ENCODE results near the gene STMN1. TPM values are rescaled to one million over a fixed set of nuclear protein-coding genes. Genes with fewer than 3 reads are reported as not detected.

Gene STMN1
- total RNA-seq, 1 experiment from 2014 or later: 933 TPM

DNA sequence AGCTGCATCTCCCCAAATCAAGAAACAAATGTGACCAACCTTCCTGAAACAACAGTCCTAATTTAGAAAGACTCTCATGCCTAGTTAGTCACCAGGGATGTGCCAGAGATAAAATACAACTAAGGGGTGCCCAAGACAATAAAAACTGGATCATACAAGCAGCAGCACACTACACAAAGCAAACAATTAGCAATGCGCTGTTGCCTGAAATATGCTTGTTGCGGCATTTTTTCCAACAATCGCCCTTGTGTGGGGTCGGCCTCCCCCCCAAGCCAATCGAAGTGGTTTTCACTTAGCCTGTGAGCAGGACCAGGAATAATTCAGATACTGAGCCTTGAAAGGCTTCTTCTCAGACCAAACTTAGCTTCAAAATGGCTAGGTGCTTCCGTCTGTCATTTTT, 1.4 kb upstream of the STMN1 start:
- Histone ChIP-seq H3K9me3 (ENCODE audit: low read depth, low read length, poor library complexity, severe bottlenecking) (no peaks in the 10 kb centered on the region), H3K36me3 (ENCODE audit: insufficient read depth, low read length, poor library complexity, severe bottlenecking) (peaks cover 22% of the 10 kb centered on the region), H3K4me3 (ENCODE audit: low read depth, low read length, poor library complexity, severe bottlenecking) (no peak overlapping the region), H3K27ac (ENCODE audit: low read depth, low read length, poor library complexity, severe bottlenecking) (no peak overlapping the region), H3K4me1 (ENCODE audit: insufficient read depth, low read length, poor library complexity, severe bottlenecking) (peaks cover 16% of the 10 kb centered on the region), H3K27me3 (replicated peaks; ENCODE audit: insufficient read depth, low read depth, low read length, poor library complexity) (no peaks in the 10 kb centered on the region)
- intact Hi-C loops (cut with micrococcal nuclease; ENCODE audit: unreplicated experiment): no loop called here
- TF ChIP-seq, protein P1, sequence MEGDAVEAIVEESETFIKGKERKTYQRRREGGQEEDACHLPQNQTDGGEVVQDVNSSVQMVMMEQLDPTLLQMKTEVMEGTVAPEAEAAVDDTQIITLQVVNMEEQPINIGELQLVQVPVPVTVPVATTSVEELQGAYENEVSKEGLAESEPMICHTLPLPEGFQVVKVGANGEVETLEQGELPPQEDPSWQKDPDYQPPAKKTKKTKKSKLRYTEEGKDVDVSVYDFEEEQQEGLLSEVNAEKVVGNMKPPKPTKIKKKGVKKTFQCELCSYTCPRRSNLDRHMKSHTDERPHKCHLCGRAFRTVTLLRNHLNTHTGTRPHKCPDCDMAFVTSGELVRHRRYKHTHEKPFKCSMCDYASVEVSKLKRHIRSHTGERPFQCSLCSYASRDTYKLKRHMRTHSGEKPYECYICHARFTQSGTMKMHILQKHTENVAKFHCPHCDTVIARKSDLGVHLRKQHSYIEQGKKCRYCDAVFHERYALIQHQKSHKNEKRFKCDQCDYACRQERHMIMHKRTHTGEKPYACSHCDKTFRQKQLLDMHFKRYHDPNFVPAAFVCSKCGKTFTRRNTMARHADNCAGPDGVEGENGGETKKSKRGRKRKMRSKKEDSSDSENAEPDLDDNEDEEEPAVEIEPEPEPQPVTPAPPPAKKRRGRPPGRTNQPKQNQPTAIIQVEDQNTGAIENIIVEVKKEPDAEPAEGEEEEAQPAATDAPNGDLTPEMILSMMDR (conservative IDR thresholded peaks at IDR 0.05; ENCODE audit: low read depth, low read length): no peak
- no peak for TF ChIP-seq EZH2 (IDR thresholded peaks at IDR 0.05; ENCODE audit: borderline replicate concordance, low read depth, low read length, poor library complexity, severe bottlenecking)
- ChIA-PET CTCF (no interaction called here), POLR2A (ENCODE audit: low non-redundant PET) (no interaction called here)
- no peak for DNase-seq (ENCODE audit: low spot score)
- no TSS peak for BruUV-seq (replicated peaks)

- H3K27ac ChIP-seq (ENCODE audit: low read depth, low read length, poor library complexity, severe bottlenecking): no peak overlapping the region
- no peak for DNase-seq (ENCODE audit: low spot score)
- no peaks in the 10 kb centered on the region for H3K27me3 ChIP-seq (replicated peaks; ENCODE audit: insufficient read depth, low read depth, low read length, poor library complexity)
- H3K36me3 ChIP-seq (ENCODE audit: insufficient read depth, low read length, poor library complexity, severe bottlenecking): peaks cover 30% of the 10 kb centered on the region
- TF ChIP-seq EZH2 (IDR thresholded peaks at IDR 0.05; ENCODE audit: borderline replicate concordance, low read depth, low read length, poor library complexity, severe bottlenecking): no peak
- TF ChIP-seq, protein P1 (conservative IDR thresholded peaks at IDR 0.05; ENCODE audit: low read depth, low read length): no peak
- intact Hi-C loops (cut with micrococcal nuclease; ENCODE audit: unreplicated experiment): no loop called here
- BruUV-seq (replicated peaks): no TSS peak
- H3K4me1 ChIP-seq (ENCODE audit: insufficient read depth, low read length, poor library complexity, severe bottlenecking): peaks cover 23% of the 10 kb centered on the region
- H3K4me3 ChIP-seq (ENCODE audit: low read depth, low read length, poor library complexity, severe bottlenecking): peak overlapping the region; percentile 88
- ChIA-PET POLR2A (ENCODE audit: low non-redundant PET) (interaction anchor here (0.7 kb wide), 1 partner anchor 16 kb away, joined by 3 read pairs; no protein-coding TSS in a partner anchor), CTCF (no interaction called here)
- H3K9me3 ChIP-seq (ENCODE audit: low read depth, low read length, poor library complexity, severe bottlenecking): no peaks in the 10 kb centered on the region
These were observed 553 bp upstream of the STMN1 start for GRCh38 chr1:25906644-25907300.

DNA sequence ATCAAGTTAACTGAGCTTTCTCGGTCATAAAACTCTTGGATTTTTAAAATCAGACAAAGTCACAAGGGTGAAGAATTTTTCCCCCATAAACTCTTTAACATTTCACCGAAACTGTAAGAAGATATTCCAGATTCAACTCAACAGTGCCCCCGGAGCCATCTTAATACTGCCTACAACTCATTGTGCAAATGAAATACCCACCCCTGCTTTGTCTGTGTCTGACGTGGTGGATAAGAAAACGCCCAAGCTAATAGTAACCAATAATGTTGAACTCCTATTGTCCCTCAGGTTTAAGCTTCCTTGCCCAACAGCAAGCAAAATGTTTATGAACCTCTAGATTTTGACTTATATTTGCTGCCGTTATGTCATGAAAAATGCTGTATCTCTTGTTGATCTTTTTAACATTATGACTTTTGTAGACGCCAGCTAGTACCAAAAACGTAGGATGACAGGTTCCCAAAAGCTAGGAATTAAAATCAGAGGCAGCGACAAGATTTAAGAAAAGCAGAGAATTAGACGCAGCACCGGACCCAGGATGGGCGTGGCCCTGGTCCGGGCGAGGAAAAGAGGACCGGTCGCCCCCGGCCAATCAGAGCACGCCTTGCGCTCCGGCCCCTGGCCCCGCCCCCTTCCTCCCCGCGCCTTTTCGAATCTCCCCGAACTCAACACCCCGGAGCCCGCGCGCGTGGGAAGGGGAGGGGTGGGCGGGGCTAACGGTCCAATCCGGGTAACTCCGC, 1.1 kb downstream of the STMN1 start:
- TF ChIP-seq, protein P1 (conservative IDR thresholded peaks at IDR 0.05; ENCODE audit: low read depth, low read length): peak; percentile 34
- TF ChIP-seq EZH2 (IDR thresholded peaks at IDR 0.05; ENCODE audit: borderline replicate concordance, low read depth, low read length, poor library complexity, severe bottlenecking): no peak
- peaks cover 47% of the 10 kb centered on the region for H3K36me3 ChIP-seq (ENCODE audit: insufficient read depth, low read length, poor library complexity, severe bottlenecking)
- H3K27ac ChIP-seq (ENCODE audit: low read depth, low read length, poor library complexity, severe bottlenecking): peak overlapping the region; percentile 97
- H3K4me1 ChIP-seq (ENCODE audit: insufficient read depth, low read length, poor library complexity, severe bottlenecking): peaks cover 23% of the 10 kb centered on the region
- no peaks in the 10 kb centered on the region for H3K27me3 ChIP-seq (replicated peaks; ENCODE audit: insufficient read depth, low read depth, low read length, poor library complexity)
- TSS peak; percentile 24 for BruUV-seq (replicated peaks)
- peak; percentile 98 for DNase-seq (ENCODE audit: low spot score)
- CTCF ChIA-PET: interaction anchor here (0.6 to 1.0 kb wide), 3 partner anchors 10 to 83 kb away, joined by 3 to 5 read pairs (median 4); no protein-coding TSS in a partner anchor
- POLR2A ChIA-PET (ENCODE audit: low non-redundant PET): interaction anchor here (1.2 kb wide), 1 partner anchor 9 kb away, joined by 5 read pairs; no protein-coding TSS in a partner anchor
- H3K9me3 ChIP-seq (ENCODE audit: low read depth, low read length, poor library complexity, severe bottlenecking): no peaks in the 10 kb centered on the region
- intact Hi-C loops (cut with micrococcal nuclease; ENCODE audit: unreplicated experiment): no loop called here
- H3K4me3 ChIP-seq (ENCODE audit: low read depth, low read length, poor library complexity, severe bottlenecking): peak overlapping the region; percentile 88
